Liver (tissue), 9 donors: ENCODE measurements around the gene FZD7. TPM values are rescaled to one million over a fixed set of nuclear protein-coding genes. Genes with fewer than 3 reads are reported as not detected.

Source experiments
- DNase-seq: peaks from one replicate; pipeline ENCODE4 v3.0.0-alpha.2; 2017; ENCODE audit warnings: low spot score
- H3K27ac ChIP-seq, 2 donors: one replicate each; pipeline ENCODE4 v1.7.0; 2013; ENCODE audit warnings: inconsistent platforms in 2 of 2, low read length in 2 of 2, control low read depth in 1 of 2, low read depth in 1 of 2, mild to moderate bottlenecking in 1 of 2
- H3K27me3 ChIP-seq, 4 donors: one replicate each; pipeline versions ENCODE4 v1.6.1 to v1.7.0; 2013; ENCODE audit warnings: low read length in 3 of 4, inconsistent platforms in 1 of 4, mild to moderate bottlenecking in 1 of 4, moderate library complexity in 1 of 4; ENCODE audit not compliant: control insufficient read depth in 4 of 4, insufficient read depth in 4 of 4
- H3K36me3 ChIP-seq, 4 donors: one replicate each; pipeline versions ENCODE4 v1.6.1 to v1.7.0; 2013; ENCODE audit warnings: low read length in 3 of 4, mild to moderate bottlenecking in 3 of 4, low read depth in 1 of 4, moderate library complexity in 1 of 4; ENCODE audit not compliant: control insufficient read depth in 4 of 4, insufficient read depth in 3 of 4
- H3K4me1 ChIP-seq, 4 donors: one replicate each; pipeline versions ENCODE4 v1.6.1 to v1.7.0; 2013; ENCODE audit warnings: low read length in 3 of 4, mild to moderate bottlenecking in 3 of 4, moderate library complexity in 1 of 4; ENCODE audit not compliant: control insufficient read depth in 4 of 4, insufficient read depth in 4 of 4
- H3K4me3 ChIP-seq, 3 donors: one replicate each; pipeline versions ENCODE4 v1.6.1 to v1.7.0; 2013; ENCODE audit warnings: low read length in 3 of 3, control low read depth in 1 of 3, low read depth in 1 of 3, mild to moderate bottlenecking in 1 of 3
- H3K9ac ChIP-seq, 2 donors: one replicate each; pipeline ENCODE4 v1.7.0; 2013; ENCODE audit warnings: low read length in 2 of 2, mild to moderate bottlenecking in 2 of 2, moderate library complexity in 2 of 2, control low read depth in 1 of 2, low read depth in 1 of 2
- H3K9me3 ChIP-seq, 4 donors: one replicate each; pipeline versions ENCODE4 v1.6.1 to v1.7.0; 2013; ENCODE audit warnings: low read length in 3 of 4; ENCODE audit not compliant: control insufficient read depth in 4 of 4
- EGR1 ChIP-seq, 2 donors: IDR thresholded peaks; 2 replicates each; pipeline ENCODE4 v1.6.1; 2016 to 2018; ENCODE audit warnings: antibody characterized with exemption in 2 of 2, low read depth in 2 of 2
- GABPA ChIP-seq, 2 donors: IDR thresholded peaks in 1 of 2; conservative IDR thresholded peaks in 1 of 2; 2 replicates each; pipeline ENCODE4 v1.6.1; 2016; ENCODE audit warnings: antibody characterized with exemption in 2 of 2, mild to moderate bottlenecking in 1 of 2, moderate library complexity in 1 of 2
- HNF4A ChIP-seq, 2 donors: conservative IDR thresholded peaks; 2 replicates each; pipeline ENCODE4 v1.6.1; 2016; ENCODE audit warnings: antibody characterized with exemption in 2 of 2, mild to moderate bottlenecking in 2 of 2
- HNF4G ChIP-seq: IDR thresholded peaks from 2 replicates; pipeline ENCODE4 v1.6.1; 2016; ENCODE audit warnings: antibody characterized with exemption
- JUND ChIP-seq, 2 donors: IDR thresholded peaks; 2 replicates each; pipeline ENCODE4 v1.6.1; 2016; ENCODE audit warnings: antibody characterized with exemption in 2 of 2
- MAX ChIP-seq: IDR thresholded peaks from 2 replicates; pipeline ENCODE4 v1.6.1; 2016; ENCODE audit warnings: antibody characterized with exemption
- NR2F2 ChIP-seq: IDR thresholded peaks from 2 replicates; pipeline ENCODE4 v1.6.1; 2016; ENCODE audit warnings: antibody characterized with exemption
- RAD21 ChIP-seq, 2 donors: IDR thresholded peaks; 2 replicates each; pipeline ENCODE4 v1.6.1; 2016; ENCODE audit warnings: antibody characterized with exemption in 2 of 2, mild to moderate bottlenecking in 2 of 2
- RXRA ChIP-seq, 2 donors: IDR thresholded peaks; 2 replicates each; pipeline ENCODE4 v1.6.1; 2017 to 2018; ENCODE audit warnings: antibody characterized with exemption in 2 of 2, mild to moderate bottlenecking in 1 of 2
- SP1 ChIP-seq: IDR thresholded peaks from 2 replicates; pipeline ENCODE4 v1.6.1; 2018; ENCODE audit warnings: antibody characterized with exemption, mild to moderate bottlenecking
- TAF1 ChIP-seq: conservative IDR thresholded peaks from 2 replicates; pipeline ENCODE4 v1.6.1; 2016; ENCODE audit warnings: antibody characterized with exemption, mild to moderate bottlenecking
- WGBS: extraction: QIAGEN DNeasy Blood & Tissue Kit; methylation state at CpG from one replicate; pipeline ENCODE4 v1.1.7; 2013; 5-methylcytosine and 5-hydroxymethylcytosine counted together
- polyA plus RNA-seq, 2 donors: library from polyadenylated mRNA; stranded (reverse) in 1 of 2; unstranded in 1 of 2; fragments of 200-250 nt in 1 of 2; fragments of >200 nt in 1 of 2; fragmentation: Nextera tagmentation in 1 of 2; extraction: Ambion mirVana in 1 of 2; gene quantifications; one replicate each; pipeline versions ENCODE4 v1.2.1 to v1.2.3, GENCODE V29; 2013 to 2015
- total RNA-seq, 2 donors: library from RNA; depleted of rRNA; stranded (reverse); fragments of >200 nt; gene quantifications; one replicate each; pipeline ENCODE4 v1.2.3, GENCODE V29; 2014
- TF ChIP-seq, protein P1 (sequence below): fragments of 150-350 bp; IDR thresholded peaks from 2 replicates; pipeline ENCODE4 v1.5.1; 2017; ENCODE audit warnings: improper control_type of control experiment, low read depth, low read length; ENCODE audit not compliant: missing input control
- TF ChIP-seq, protein P2 (sequence below): IDR thresholded peaks from 2 replicates; pipeline ENCODE4 v1.6.1; 2016; ENCODE audit warnings: antibody characterized with exemption
- TF ChIP-seq, protein P3 (sequence below): IDR thresholded peaks from 2 replicates; pipeline ENCODE4 v1.6.1; 2016; ENCODE audit warnings: antibody characterized with exemption
- donor health status: healthy.
- donor health status: healthy.
- donor health status: healthy.
- donor health status: healthy.
- donor health status: healthy.

Gene FZD7
- total and polyA plus RNA-seq, 4 donors: 0.21 to 1.5 (median 0.92) TPM

- Histone ChIP-seq H3K36me3 (no peaks in the 10 kb centered on the region), H3K27me3 (peaks cover 0 to 7% (median 0%) of the 10 kb centered on the region in 4 donors), H3K4me1 (no peaks in the 10 kb centered on the region)
Measured at GRCh38 chr2:202017940-202018339, 15.7 kb upstream of the FZD7 start.

GRCh38 chr2:202018950-202019349 lies 14.7 kb upstream of the FZD7 start:
- no peak for DNase-seq
- Histone ChIP-seq H3K27me3 (peaks cover 0 to 7% (median 0%) of the 10 kb centered on the region in 4 donors), H3K9me3 (no peaks in the 10 kb centered on the region), H3K9ac (no peak overlapping the region), H3K4me3 (no peak overlapping the region), H3K27ac (no peak overlapping the region), H3K36me3 (no peaks in the 10 kb centered on the region), H3K4me1 (no peaks in the 10 kb centered on the region)
- WGBS: 48% methylated on average over 2 of the region's 2 CpGs
- no peak for TF ChIP-seq TAF1
- no peak for TF ChIP-seq HNF4G
- no peak for TF ChIP-seq RAD21 (IDR thresholded peaks at IDR 0.05)
- TF ChIP-seq NR2F2: no peak
- no peak for TF ChIP-seq RXRA (IDR thresholded peaks at IDR 0.05)
- TF ChIP-seq SP1: no peak
- TF ChIP-seq, protein P1, sequence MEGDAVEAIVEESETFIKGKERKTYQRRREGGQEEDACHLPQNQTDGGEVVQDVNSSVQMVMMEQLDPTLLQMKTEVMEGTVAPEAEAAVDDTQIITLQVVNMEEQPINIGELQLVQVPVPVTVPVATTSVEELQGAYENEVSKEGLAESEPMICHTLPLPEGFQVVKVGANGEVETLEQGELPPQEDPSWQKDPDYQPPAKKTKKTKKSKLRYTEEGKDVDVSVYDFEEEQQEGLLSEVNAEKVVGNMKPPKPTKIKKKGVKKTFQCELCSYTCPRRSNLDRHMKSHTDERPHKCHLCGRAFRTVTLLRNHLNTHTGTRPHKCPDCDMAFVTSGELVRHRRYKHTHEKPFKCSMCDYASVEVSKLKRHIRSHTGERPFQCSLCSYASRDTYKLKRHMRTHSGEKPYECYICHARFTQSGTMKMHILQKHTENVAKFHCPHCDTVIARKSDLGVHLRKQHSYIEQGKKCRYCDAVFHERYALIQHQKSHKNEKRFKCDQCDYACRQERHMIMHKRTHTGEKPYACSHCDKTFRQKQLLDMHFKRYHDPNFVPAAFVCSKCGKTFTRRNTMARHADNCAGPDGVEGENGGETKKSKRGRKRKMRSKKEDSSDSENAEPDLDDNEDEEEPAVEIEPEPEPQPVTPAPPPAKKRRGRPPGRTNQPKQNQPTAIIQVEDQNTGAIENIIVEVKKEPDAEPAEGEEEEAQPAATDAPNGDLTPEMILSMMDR: no peak
- TF ChIP-seq, protein P2, sequence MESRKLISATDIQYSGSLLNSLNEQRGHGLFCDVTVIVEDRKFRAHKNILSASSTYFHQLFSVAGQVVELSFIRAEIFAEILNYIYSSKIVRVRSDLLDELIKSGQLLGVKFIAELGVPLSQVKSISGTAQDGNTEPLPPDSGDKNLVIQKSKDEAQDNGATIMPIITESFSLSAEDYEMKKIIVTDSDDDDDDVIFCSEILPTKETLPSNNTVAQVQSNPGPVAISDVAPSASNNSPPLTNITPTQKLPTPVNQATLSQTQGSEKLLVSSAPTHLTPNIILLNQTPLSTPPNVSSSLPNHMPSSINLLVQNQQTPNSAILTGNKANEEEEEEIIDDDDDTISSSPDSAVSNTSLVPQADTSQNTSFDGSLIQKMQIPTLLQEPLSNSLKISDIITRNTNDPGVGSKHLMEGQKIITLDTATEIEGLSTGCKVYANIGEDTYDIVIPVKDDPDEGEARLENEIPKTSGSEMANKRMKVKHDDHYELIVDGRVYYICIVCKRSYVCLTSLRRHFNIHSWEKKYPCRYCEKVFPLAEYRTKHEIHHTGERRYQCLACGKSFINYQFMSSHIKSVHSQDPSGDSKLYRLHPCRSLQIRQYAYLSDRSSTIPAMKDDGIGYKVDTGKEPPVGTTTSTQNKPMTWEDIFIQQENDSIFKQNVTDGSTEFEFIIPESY: no peak
- TF ChIP-seq HNF4A (conservative IDR thresholded peaks at IDR 0.05): no peak
- TF ChIP-seq MAX: no peak

More at GRCh38 chr2:202017940-202018339, 15.7 kb upstream of the FZD7 start:
- Histone ChIP-seq H3K9ac (no peak overlapping the region), H3K27ac (no peak overlapping the region), H3K4me3 (no peak overlapping the region), H3K9me3 (no peaks in the 10 kb centered on the region)
- TF ChIP-seq HNF4A (conservative IDR thresholded peaks at IDR 0.05) (no peak), GABPA (IDR thresholded peaks at IDR 0.05 in 1 of 2, conservative IDR thresholded peaks at IDR 0.05 in 1 of 2) (no peak), JUND (IDR thresholded peaks at IDR 0.05) (no peak), MAX (no peak), EGR1 (IDR thresholded peaks at IDR 0.05; ENCODE audit: low read depth in 2 of 2) (no peak), TAF1 (no peak)
- TF ChIP-seq, protein P3, sequence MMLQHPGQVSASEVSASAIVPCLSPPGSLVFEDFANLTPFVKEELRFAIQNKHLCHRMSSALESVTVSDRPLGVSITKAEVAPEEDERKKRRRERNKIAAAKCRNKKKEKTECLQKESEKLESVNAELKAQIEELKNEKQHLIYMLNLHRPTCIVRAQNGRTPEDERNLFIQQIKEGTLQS: no peak
- TF ChIP-seq, protein P1: no peak
- no peak for DNase-seq
